ENCODE data around the gene FIGNL1.

FIGNL1 gene

DNA sequence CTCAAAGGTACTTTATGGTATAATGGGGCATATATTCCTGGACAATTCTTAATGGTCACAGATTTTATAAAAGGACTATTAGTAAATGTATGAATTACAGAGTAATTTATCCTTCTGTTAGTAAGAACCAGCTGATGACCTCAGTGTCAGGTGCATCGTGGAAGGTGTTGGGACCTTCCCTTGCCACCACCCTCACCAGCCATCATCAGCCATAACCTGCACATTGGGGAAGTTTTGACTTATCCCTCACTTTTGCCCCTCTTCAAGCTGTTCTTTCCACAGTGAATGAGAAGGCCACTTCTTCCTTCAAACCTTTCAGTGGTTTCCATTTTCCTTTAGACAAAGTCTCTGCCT lies 52.2 kb downstream of the FIGNL1 start:
- DNase-seq (ENCODE audit: extremely low read depth in 1 of 2, low read depth in 1 of 2): no peak

- DNase-seq (ENCODE audit: extremely low read depth in 1 of 2, low read depth in 1 of 2): no peak
Observed at GRCh38 chr7:50397320-50397970, 52.7 kb downstream of the FIGNL1 start.

DNA sequence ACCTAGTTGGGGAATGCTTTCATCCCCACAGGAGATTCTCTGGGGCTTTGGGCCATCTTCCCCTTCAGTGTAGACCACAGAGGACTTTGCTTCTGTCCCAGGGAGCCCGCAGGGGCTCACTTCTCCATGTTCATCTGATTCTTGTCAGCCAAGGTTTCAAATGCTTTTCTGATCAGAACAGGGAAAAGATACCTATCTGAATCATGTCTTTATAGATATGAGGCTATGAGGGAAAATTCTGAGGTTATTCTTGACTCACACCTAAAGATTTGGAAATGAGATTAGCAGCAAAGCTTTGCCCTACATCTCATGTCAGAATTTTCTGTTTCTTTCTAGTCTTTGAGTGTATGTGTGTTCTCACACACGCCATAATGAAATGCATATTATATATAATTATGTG lies 53.3 kb downstream of the FIGNL1 start:
- DNase-seq (ENCODE audit: extremely low read depth in 1 of 2, low read depth in 1 of 2): no peak

GRCh38 chr7:50394315-50394714 lies 55.8 kb downstream of the FIGNL1 start:
- no peak for DNase-seq (ENCODE audit: extremely low read depth in 1 of 2, low read depth in 1 of 2)
